ENCODE data around the gene CIAO3.

CIAO3 gene

DNA sequence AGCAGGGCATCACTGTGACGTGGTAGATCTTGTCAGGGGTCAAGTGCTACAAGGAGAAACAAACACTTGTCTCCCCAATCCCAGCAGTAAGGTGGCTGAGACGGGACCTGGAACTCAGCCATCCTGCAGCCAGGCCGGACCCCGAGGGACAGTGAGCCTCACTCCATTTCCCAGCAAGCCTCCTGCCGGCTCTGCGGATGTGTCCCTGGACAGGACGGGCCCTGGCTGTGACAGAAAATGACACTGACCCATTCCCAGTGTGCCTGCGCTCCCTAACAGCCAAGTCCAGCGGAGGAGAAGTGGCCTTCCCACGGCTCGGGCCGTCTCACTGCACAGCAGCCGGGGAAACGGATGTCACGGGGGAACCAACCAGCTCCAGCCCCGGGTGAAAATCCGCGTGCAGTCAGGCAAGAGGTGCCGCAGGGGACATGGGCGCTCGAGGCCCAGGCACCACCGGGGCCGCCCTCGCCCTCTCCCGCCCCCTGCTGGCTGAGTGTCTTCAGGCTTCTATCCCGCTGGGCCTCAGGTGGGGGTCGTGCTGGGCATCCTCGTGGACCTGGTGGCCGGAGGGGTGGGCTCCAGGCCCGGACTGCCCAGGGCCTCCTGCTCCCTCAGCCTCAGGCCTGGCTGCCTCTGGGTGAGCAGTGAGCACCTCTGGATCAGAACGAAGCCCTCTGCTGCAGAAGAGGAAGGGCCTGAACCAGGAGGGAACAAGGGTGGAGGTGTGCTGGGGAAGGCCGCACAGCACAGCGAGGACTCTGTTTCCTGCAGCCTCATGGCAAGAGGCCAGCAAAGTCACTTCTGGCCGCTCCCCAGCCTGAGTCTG is 7.2 kb downstream of the CIAO3 start:
- TF ChIP-seq, protein P1, sequence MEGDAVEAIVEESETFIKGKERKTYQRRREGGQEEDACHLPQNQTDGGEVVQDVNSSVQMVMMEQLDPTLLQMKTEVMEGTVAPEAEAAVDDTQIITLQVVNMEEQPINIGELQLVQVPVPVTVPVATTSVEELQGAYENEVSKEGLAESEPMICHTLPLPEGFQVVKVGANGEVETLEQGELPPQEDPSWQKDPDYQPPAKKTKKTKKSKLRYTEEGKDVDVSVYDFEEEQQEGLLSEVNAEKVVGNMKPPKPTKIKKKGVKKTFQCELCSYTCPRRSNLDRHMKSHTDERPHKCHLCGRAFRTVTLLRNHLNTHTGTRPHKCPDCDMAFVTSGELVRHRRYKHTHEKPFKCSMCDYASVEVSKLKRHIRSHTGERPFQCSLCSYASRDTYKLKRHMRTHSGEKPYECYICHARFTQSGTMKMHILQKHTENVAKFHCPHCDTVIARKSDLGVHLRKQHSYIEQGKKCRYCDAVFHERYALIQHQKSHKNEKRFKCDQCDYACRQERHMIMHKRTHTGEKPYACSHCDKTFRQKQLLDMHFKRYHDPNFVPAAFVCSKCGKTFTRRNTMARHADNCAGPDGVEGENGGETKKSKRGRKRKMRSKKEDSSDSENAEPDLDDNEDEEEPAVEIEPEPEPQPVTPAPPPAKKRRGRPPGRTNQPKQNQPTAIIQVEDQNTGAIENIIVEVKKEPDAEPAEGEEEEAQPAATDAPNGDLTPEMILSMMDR (IDR thresholded peaks at IDR 0.05; ENCODE audit: insufficient read depth, low read depth, low read length, missing control alignments) = peak; percentile 39
- no peak for DNase-seq (ENCODE audit: low read depth)
- H3K4me3 ChIP-seq (ENCODE audit: low read length) = no peak overlapping the region

GRCh38 chr16:732936-733335 is 7.9 kb downstream of the CIAO3 start:
- TF ChIP-seq, protein P1 (IDR thresholded peaks at IDR 0.05; ENCODE audit: insufficient read depth, low read depth, low read length, missing control alignments) = no peak
- no peak overlapping the region for H3K4me3 ChIP-seq (ENCODE audit: low read length)
- no peak for DNase-seq (ENCODE audit: low read depth)

GRCh38 chr16:732332-732731 is 8.5 kb downstream of the CIAO3 start:
- TF ChIP-seq, protein P1 (IDR thresholded peaks at IDR 0.05; ENCODE audit: insufficient read depth, low read depth, low read length, missing control alignments) = no peak
- no peak for DNase-seq (ENCODE audit: low read depth)
- H3K4me3 ChIP-seq (ENCODE audit: low read length) = no peak overlapping the region

GRCh38 chr16:730666-731509 is 9.9 kb downstream of the CIAO3 start:
- DNase-seq (ENCODE audit: low read depth) = no peak
- TF ChIP-seq, protein P1 (IDR thresholded peaks at IDR 0.05; ENCODE audit: insufficient read depth, low read depth, low read length, missing control alignments) = no peak
- no peak overlapping the region for H3K4me3 ChIP-seq (ENCODE audit: low read length)

GRCh38 chr16:729768-730665 is 10.8 kb downstream of the CIAO3 start:
- no peak for DNase-seq (ENCODE audit: low read depth)
- TF ChIP-seq, protein P1 (IDR thresholded peaks at IDR 0.05; ENCODE audit: insufficient read depth, low read depth, low read length, missing control alignments) = no peak
- no peak overlapping the region for H3K4me3 ChIP-seq (ENCODE audit: low read length)

DNA sequence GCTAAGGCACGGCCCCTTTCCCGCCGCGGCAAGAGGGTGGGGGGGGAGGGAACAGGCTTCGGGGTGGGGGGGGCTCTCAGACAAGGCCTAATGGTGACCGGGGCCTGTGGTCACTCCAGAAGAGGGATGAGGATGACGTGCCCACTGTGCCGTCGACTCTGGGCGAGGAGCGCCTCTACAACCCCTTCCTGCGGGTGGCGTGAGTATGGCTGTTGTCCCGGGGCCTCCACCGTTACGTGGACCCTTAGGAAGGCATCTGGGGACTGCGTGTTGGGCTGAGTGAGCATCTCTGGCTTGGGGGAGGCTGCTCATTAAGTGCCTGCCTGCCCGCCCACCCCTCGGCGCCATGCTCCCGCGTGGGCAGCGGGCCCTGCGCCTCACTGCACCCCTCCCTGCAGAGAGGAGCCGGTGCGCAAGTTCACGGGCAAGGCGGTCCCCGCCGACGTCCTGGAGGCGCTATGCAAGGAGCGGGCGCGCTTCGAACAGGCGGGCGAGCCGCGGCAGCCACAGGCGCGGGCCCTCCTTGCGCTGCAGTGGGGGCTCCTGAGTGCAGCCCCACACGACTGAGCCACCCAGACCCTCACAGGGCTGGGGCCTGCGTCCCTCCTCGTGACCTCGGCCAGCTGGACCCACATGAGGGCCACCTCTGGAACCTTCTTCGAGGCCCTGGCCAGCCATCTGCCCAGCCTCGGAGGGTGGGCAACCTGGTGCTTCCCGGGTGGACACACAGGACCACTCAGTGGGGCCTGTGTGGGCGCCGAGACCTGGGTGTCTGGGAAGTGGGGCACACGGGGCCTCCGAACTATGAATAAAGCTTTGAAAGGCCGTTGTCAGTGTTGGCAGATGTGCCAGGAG is 11.7 kb downstream of the CIAO3 start:
- no peak for DNase-seq (ENCODE audit: low read depth)
- peak overlapping the region; percentile 72 for H3K4me3 ChIP-seq (ENCODE audit: low read length)
- TF ChIP-seq, protein P1 (IDR thresholded peaks at IDR 0.05; ENCODE audit: insufficient read depth, low read depth, low read length, missing control alignments) = no peak
